IPS DF 6.9 (cell line): Measurements from ENCODE around the gene LEF1.

Experiments used
- DNase-seq: peaks from one replicate; pipeline ENCODE4 v3.0.0-alpha.2; 2013; ENCODE audit warnings: low read depth, low spot score
- H3K27ac ChIP-seq: one replicate; pipeline ENCODE4 v1.5.1; 2013; ENCODE audit warnings: low read length, control low read depth
- H3K27me3 ChIP-seq: 2 replicates; pipeline ENCODE4 v1.6.1; 2013; ENCODE audit warnings: mild to moderate bottlenecking, low read length; ENCODE audit not compliant: control insufficient read depth, insufficient read depth
- H3K36me3 ChIP-seq: 2 replicates; pipeline ENCODE4 v1.6.1; 2013; ENCODE audit warnings: low read length; ENCODE audit not compliant: control insufficient read depth, insufficient read depth
- H3K4me1 ChIP-seq: 2 replicates; pipeline ENCODE4 v1.6.1; 2013; ENCODE audit warnings: low read length; ENCODE audit not compliant: control insufficient read depth, insufficient read depth
- H3K4me3 ChIP-seq: 2 replicates; pipeline ENCODE4 v1.5.1; 2013; ENCODE audit warnings: mild to moderate bottlenecking, low read length
- H3K9me3 ChIP-seq: 2 replicates; pipeline ENCODE4 v1.6.1; 2013; ENCODE audit warnings: low read length, inconsistent platforms; ENCODE audit not compliant: control insufficient read depth, insufficient read depth
- WGBS: extraction: QIAGEN DNeasy Blood & Tissue Kit; methylation state at CpG from one replicate; pipeline ENCODE4 v1.1.7; 2013; ENCODE audit warnings: mixed read lengths, missing lambda C conversion rate; ENCODE audit not compliant: insufficient read length, insufficient coverage; 5-methylcytosine and 5-hydroxymethylcytosine counted together

Gene LEF1

DNA sequence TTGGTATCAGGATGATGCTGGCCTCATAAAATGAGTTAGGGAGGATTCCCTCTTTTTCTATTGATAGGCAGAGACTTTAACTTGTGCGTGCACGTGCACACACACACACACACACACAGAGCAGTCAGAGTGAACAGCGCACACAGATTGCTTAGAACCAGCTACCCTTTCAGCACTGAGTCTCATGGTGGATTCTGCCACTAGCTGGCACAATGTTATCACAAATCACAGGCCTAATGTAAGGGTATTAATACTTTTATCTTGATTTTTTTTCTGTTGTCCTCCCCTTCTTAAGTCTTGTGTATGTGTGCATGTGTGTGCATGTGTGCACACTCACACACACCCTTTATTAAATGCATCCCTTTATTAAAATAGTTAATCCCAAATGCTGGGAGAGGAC is 125.8 kb downstream of the LEF1 start:
- no peaks in the 10 kb centered on the region for H3K9me3 ChIP-seq
- H3K27ac ChIP-seq = no peak overlapping the region
- no CpG with 5 or more reads among the region's 3 CpGs for WGBS
- DNase-seq = no peak
- H3K4me1 ChIP-seq = no peaks in the 10 kb centered on the region
- no peaks in the 10 kb centered on the region for H3K27me3 ChIP-seq
- H3K4me3 ChIP-seq = no peak overlapping the region
- H3K36me3 ChIP-seq = no peaks in the 10 kb centered on the region

DNA sequence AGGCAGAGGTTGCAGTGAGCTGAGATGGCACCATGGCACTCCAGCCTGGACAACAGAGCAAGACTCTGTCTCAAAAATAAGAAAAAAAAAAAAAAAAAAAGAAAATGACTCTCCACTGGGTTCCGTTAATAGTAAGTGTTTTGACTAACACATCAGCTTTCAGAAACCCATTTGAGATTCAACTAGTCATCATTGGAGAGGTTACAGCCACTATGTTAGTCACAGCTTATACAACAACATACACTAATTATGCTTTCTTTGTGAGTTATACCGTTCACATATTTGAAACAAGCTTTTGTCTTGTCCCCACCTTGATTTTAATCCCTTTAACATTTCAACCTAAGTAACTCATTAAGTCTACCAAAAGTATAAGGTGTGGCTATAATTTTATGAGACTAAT is 130.8 kb downstream of the LEF1 start:
- Histone ChIP-seq H3K4me1 (no peaks in the 10 kb centered on the region), H3K9me3 (no peaks in the 10 kb centered on the region), H3K27me3 (no peaks in the 10 kb centered on the region), H3K27ac (no peak overlapping the region), H3K4me3 (no peak overlapping the region), H3K36me3 (peaks cover 4% of the 10 kb centered on the region)
- no peak for DNase-seq
- WGBS = no CpG with 5 or more reads among the region's 2 CpGs

DNA sequence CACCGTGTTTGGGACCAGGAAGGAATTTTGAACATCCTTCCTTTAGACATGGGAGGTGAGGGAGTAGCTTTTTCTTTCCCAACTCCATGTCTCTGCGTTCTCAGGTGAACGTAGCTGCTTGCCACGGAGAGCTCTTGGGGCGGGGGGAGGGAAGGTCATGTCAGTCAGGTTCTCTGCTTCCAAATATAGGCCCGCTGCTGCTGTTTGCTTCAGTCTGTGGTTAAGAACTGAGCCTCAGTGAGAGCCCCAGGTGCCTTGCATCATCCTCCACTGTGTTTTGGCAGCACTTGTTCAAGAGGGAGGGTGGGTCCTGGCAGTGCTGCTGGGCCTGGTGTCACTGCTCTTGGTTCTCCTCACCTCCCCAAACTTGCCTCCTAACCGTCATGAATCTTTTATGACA is 132.5 kb downstream of the LEF1 start:
- no peak for DNase-seq
- no peaks in the 10 kb centered on the region for H3K27me3 ChIP-seq
- H3K36me3 ChIP-seq = peaks cover 4% of the 10 kb centered on the region
- H3K9me3 ChIP-seq = no peaks in the 10 kb centered on the region
- no peaks in the 10 kb centered on the region for H3K4me1 ChIP-seq
- H3K4me3 ChIP-seq = no peak overlapping the region
- no CpG with 5 or more reads among the region's 7 CpGs for WGBS
- H3K27ac ChIP-seq = no peak overlapping the region

DNA sequence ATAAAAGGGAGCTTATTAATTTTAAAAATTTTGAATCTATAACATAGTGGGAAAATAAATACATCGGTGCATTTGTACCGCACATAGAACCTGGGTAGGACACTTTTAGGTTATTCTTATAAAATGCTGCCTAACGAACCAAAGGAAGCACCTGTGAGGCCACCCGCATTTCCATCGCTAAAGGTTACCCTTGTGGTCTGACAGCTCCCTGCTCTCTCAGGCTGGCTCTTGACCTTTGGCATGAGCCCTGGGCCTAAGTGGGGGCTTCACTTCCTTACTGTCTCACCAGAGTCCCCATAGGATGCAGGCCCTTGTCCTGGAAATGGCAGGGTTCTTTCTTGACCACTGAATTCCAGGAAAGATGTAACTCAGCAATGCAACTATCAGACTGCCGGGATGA is 133.0 kb downstream of the LEF1 start:
- Histone ChIP-seq H3K36me3 (peaks cover 4% of the 10 kb centered on the region), H3K4me3 (no peak overlapping the region), H3K4me1 (no peaks in the 10 kb centered on the region), H3K27me3 (no peaks in the 10 kb centered on the region), H3K9me3 (no peaks in the 10 kb centered on the region), H3K27ac (no peak overlapping the region)
- DNase-seq = no peak
- no CpG with 5 or more reads among the region's 6 CpGs for WGBS

DNA sequence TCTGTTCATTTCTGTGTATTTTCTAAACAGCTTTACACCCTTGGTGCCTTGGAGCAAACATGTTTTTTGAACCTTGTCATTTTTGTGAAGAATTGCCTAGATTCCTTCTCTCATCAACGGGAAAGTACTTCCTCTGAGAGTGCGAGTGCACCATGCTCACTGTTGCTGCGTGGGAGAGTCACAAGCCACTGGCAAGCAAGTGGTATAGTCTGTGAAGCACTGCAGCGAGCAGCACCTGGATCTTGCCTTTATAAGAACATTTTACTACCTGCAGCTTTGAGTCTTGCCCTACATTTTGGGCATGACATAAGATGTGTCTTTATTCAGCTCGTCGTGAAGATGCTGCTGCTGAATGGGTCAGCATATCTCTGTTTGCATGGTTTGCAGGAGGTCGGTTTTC is 134.2 kb downstream of the LEF1 start:
- H3K9me3 ChIP-seq = no peaks in the 10 kb centered on the region
- no peaks in the 10 kb centered on the region for H3K4me1 ChIP-seq
- H3K36me3 ChIP-seq = peaks cover 4% of the 10 kb centered on the region
- no peak overlapping the region for H3K27ac ChIP-seq
- no peaks in the 10 kb centered on the region for H3K27me3 ChIP-seq
- H3K4me3 ChIP-seq = no peak overlapping the region
- no CpG with 5 or more reads among the region's 7 CpGs for WGBS
- no peak for DNase-seq

DNA sequence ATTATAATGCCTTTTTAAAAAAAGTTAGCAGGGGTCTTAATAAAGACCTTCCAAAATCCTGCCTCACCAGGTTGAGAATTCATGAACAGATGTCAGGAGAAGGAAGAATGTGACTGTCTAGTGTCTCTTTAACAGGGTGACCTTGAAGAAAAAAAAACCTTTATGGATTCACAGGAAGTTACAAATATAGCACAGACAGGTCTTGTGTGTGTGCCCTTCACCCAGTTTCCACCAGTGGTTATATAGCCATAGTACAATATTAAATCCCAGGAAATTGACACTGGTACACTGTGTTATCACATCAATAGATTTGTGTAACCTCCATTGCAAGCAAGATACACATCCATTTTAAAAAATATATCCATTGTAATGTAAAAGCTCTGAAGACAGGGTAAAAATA is 135.4 kb downstream of the LEF1 start:
- H3K4me3 ChIP-seq = no peak overlapping the region
- no peaks in the 10 kb centered on the region for H3K4me1 ChIP-seq
- H3K27me3 ChIP-seq = no peaks in the 10 kb centered on the region
- no peak overlapping the region for H3K27ac ChIP-seq
- DNase-seq = no peak
- H3K9me3 ChIP-seq = no peaks in the 10 kb centered on the region
- peaks cover 10% of the 10 kb centered on the region for H3K36me3 ChIP-seq

DNA sequence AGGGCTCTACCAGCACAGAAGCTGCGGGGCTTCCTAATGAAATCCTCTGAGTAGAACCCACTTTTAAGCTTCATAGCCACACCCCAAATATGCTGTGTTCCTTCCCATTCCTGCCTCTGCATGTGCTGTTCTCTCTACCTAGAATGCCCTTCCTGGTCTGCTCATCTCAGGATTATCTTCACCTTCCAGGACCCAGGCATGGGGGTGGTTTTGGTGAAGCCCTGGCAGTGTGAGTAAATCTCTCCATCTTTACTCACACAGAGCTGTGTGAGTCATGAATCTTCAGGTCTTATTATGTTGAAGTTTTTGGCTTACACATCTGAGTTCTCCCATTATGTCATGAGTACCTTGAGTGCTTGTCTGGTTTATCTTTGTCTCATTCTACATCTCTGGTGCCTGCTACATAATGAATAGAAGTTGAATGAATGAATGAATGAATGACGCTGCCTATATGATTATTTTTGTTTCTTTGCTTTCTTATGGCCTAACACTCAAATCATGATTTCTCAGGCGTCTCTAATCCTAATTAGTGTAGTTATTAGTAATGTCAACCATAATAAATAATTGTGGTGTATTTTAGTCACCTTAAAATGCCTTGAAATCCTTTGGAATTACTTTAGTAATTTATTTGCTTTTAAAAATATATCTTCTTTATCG is 137.2 kb downstream of the LEF1 start:
- H3K4me3 ChIP-seq = no peak overlapping the region
- H3K4me1 ChIP-seq = no peaks in the 10 kb centered on the region
- no peak for DNase-seq
- H3K27me3 ChIP-seq = no peaks in the 10 kb centered on the region
- no CpG with 5 or more reads among the region's 4 CpGs for WGBS
- H3K9me3 ChIP-seq = no peaks in the 10 kb centered on the region
- no peak overlapping the region for H3K27ac ChIP-seq
- peaks cover 13% of the 10 kb centered on the region for H3K36me3 ChIP-seq

DNA sequence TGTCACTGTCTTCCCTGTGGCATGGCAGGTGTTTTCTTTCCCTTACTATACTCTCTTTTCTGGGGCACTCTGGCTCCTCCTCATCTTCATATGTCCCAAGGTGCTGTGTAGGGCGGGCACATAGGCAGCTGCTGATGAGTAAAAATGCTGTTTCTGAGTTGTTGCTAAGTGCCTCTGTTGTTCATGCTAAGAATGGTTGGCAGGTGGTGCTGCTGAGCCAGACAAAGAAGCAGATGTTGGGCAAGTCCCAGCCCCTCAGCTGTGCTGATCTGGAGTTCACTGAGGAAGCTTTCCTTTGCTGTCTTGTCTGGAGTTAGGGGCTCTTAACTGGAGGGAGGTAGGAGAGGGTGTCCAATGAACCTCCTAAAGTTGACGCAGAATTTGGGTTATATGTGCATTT is 138.4 kb downstream of the LEF1 start:
- no CpG with 5 or more reads among the region's 2 CpGs for WGBS

DNA sequence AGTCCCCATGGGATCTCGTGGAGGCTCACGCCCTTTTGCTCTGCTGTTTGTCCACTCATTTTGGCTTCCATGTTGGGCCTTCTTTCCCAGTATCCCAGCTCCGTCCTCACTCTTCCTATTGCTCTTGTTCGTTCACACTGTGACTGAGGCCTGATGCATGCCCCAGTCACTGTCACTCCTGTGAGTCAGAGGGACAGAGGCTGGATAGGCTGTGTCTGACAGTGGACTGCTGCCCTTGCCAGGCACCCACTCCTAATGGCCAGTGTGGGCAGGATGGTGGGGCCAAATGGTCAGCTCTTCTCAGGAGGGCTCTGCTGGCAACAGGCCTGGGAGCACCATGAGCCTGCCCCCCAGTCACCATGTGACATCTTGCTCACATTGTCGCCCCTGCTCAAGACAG is 139.0 kb downstream of the LEF1 start:
- no peak for DNase-seq
- H3K4me3 ChIP-seq = no peak overlapping the region
- no peak overlapping the region for H3K27ac ChIP-seq
- peaks cover 12% of the 10 kb centered on the region for H3K36me3 ChIP-seq
- H3K4me1 ChIP-seq = no peaks in the 10 kb centered on the region
- WGBS = no CpG with 5 or more reads among the region's 5 CpGs
- H3K27me3 ChIP-seq = no peaks in the 10 kb centered on the region
- H3K9me3 ChIP-seq = no peaks in the 10 kb centered on the region

More for the DNA sequence above, 138.4 kb downstream of the LEF1 start:
- H3K27ac ChIP-seq = no peak overlapping the region
- H3K4me1 ChIP-seq = no peaks in the 10 kb centered on the region
- peak; percentile 22 for DNase-seq
- no peaks in the 10 kb centered on the region for H3K9me3 ChIP-seq
- no peaks in the 10 kb centered on the region for H3K27me3 ChIP-seq
- H3K4me3 ChIP-seq = no peak overlapping the region
- peaks cover 13% of the 10 kb centered on the region for H3K36me3 ChIP-seq

DNA sequence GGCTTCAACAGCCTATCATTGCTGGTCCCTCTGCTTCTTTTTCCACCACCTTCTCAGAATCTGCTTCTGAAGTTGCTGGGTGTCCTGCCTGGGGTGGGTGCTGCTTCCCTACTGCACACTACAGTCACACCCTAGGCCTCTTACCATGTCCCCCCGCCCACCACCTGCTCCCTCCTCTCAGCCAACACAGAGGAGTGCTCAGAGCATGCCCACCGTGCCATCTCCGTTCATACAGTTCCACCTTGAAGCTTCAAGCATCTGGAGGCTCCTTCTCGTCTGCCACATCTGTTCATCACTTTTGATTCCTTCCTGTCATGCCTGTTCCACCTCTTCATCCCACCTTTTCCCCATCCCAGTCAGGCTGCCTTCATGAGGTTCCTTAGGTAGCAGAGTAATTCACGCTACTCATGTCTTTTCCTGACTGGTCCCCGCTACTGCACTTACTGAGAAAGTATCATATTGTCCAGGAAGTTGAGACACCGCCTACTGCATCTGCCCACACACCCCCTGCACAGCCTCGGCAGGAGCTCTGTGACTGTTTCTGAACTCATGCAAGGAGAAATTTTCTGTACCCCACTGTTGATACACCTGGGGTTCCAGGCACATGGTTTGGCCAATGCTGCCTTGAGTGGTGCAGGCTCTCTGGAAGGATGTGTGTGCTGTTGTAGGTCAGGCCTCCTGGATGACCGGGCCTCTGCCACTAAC is 139.6 kb downstream of the LEF1 start:
- Histone ChIP-seq H3K4me1 (no peaks in the 10 kb centered on the region), H3K4me3 (no peak overlapping the region), H3K27me3 (no peaks in the 10 kb centered on the region), H3K27ac (no peak overlapping the region), H3K9me3 (no peaks in the 10 kb centered on the region), H3K36me3 (peaks cover 9% of the 10 kb centered on the region)
- no CpG with 5 or more reads among the region's 9 CpGs for WGBS
- DNase-seq = no peak

DNA sequence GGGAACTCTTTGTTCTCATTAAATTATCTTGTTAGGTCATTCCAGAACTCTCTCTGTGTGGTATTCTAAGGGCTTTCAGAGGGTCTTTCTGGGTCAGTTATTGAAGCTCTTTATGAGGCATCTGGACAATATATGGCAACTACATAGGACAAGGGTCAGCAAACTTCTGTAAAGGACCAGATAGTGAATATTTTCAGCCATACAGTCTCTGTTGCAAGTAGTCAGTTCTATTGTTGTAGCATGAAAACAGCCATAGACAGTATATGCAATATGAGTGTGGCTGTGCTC is 143.9 kb downstream of the LEF1 start:
- no peaks in the 10 kb centered on the region for H3K27me3 ChIP-seq
- H3K27ac ChIP-seq = no peak overlapping the region
- no peak overlapping the region for H3K4me3 ChIP-seq
- H3K9me3 ChIP-seq = no peaks in the 10 kb centered on the region
- H3K4me1 ChIP-seq = peaks cover 2% of the 10 kb centered on the region; the same call in 1 of the 2 replicates
- H3K36me3 ChIP-seq = peaks cover 11% of the 10 kb centered on the region
- DNase-seq = no peak
